IMR-90 (cell line): ENCODE results near the gene ATXN1. TPM values are rescaled to one million over a fixed set of nuclear protein-coding genes. Genes with fewer than 3 reads are reported as not detected.

Experiments
- ATAC-seq: fragments of 200-7000 bp; cut with Tn5 transposase; 2 replicates; pipeline ENCODE4 v1.9.1; 2020; ENCODE audit warnings: low read depth, mild to moderate bottlenecking, moderate library complexity
- BruUV-seq: library from RNA; stranded (reverse); fragments of 400-500 nt; replicated peaks from 2 replicates; lab custom pipeline; 2021; lab: Mats Ljungman, UMichigan
- CTCF ChIA-PET: fragments of 300-600 bp; formaldehyde crosslinking; extraction: SDS; loops from one replicate; lab custom pipeline; 2021; ENCODE audit warnings: antibody characterized with exemption; lab: Yijun Ruan, JAX
- POLR2A ChIA-PET: fragments of 300-600 bp; sonication (Branson Sonifier 250); formaldehyde crosslinking; loops from one replicate; lab custom pipeline; 2022; ENCODE audit warnings: antibody characterized with exemption; ENCODE audit not compliant: unreplicated experiment; lab: Charles Lee
- DNase-seq: peaks from one replicate; pipeline ENCODE4 v3.0.0; 2013
- H2AFZ ChIP-seq: replicated peaks from 2 replicates; pipeline ENCODE3; 2013; ENCODE audit warnings: low read length, mild to moderate bottlenecking; ENCODE audit not compliant: poor library complexity
- H2AK5ac ChIP-seq: 2 replicates; pipeline ENCODE4 v1.6.1; 2013; ENCODE audit warnings: low read depth, low read length, inconsistent platforms
- H2AK9ac ChIP-seq: replicated peaks from 2 replicates; pipeline ENCODE3; 2013; ENCODE audit warnings: mild to moderate bottlenecking, low read depth, low read length, moderate library complexity; ENCODE audit not compliant: poor library complexity
- H2BK120ac ChIP-seq: 2 replicates; pipeline ENCODE4 v1.6.1; 2013; ENCODE audit warnings: low read depth, low read length, inconsistent platforms
- H2BK15ac ChIP-seq: 3 replicates; pipeline ENCODE4 v1.6.1; 2013; ENCODE audit warnings: low read depth, low read length, inconsistent platforms
- H2BK20ac ChIP-seq: 2 replicates; pipeline ENCODE4 v1.6.1; 2013; ENCODE audit warnings: low read depth, mild to moderate bottlenecking, inconsistent platforms, low read length, moderate library complexity
- H2BK5ac ChIP-seq: 2 replicates; pipeline ENCODE4 v1.6.1; 2013; ENCODE audit warnings: mild to moderate bottlenecking, low read depth, low read length, inconsistent platforms; ENCODE audit not compliant: poor library complexity, severe bottlenecking
- H3K14ac ChIP-seq: replicated peaks from 2 replicates; pipeline ENCODE4 v1.6.1; 2013; ENCODE audit warnings: low read depth, low read length, inconsistent platforms
- H3K18ac ChIP-seq: 2 replicates; pipeline ENCODE4 v1.6.1; 2013; ENCODE audit warnings: low read depth, low read length, control low read depth
- H3K23ac ChIP-seq: 2 replicates; pipeline ENCODE4 v1.6.1; 2013; ENCODE audit warnings: low read depth, low read length, inconsistent platforms
- H3K27ac ChIP-seq: 2 replicates; pipeline ENCODE4 v1.5.1; 2013; ENCODE audit warnings: mild to moderate bottlenecking, control low read depth, low read length; ENCODE audit not compliant: insufficient read depth
- H3K27me3 ChIP-seq: 2 replicates; pipeline ENCODE4 v1.6.1; 2013; ENCODE audit warnings: low read length; ENCODE audit not compliant: control insufficient read depth, insufficient read depth
- H3K36me3 ChIP-seq: 2 replicates; pipeline ENCODE4 v1.6.1; 2013; ENCODE audit warnings: low read length, mixed read lengths; ENCODE audit not compliant: control insufficient read depth, insufficient read depth
- H3K4ac ChIP-seq: 2 replicates; pipeline ENCODE4 v1.6.1; 2013; ENCODE audit warnings: low read depth, low read length, inconsistent platforms
- H3K4me1 ChIP-seq: 2 replicates; pipeline ENCODE4 v1.6.1; 2013; ENCODE audit warnings: low read length, mixed read lengths; ENCODE audit not compliant: control insufficient read depth, insufficient read depth
- H3K4me2 ChIP-seq: 2 replicates; pipeline ENCODE4 v1.6.1; 2013; ENCODE audit warnings: low read depth, mild to moderate bottlenecking, control low read depth, low read length, moderate library complexity
- H3K4me3 ChIP-seq: 2 replicates; pipeline ENCODE4 v1.5.1; 2013; ENCODE audit warnings: low read depth, mild to moderate bottlenecking, control low read depth, low read length, moderate library complexity; ENCODE audit not compliant: insufficient read depth
- H3K56ac ChIP-seq: 2 replicates; pipeline ENCODE4 v1.6.1; 2013; ENCODE audit warnings: low read length, inconsistent platforms; ENCODE audit not compliant: insufficient read depth; ENCODE audit errors: extremely low read depth
- H3K79me1 ChIP-seq, 2 experiments: 2 replicates each; pipeline ENCODE4 v1.6.1; 2013; ENCODE audit warnings: low read length in 2 of 2, inconsistent platforms in 1 of 2, low read depth in 1 of 2
- H3K9ac ChIP-seq: 2 replicates; pipeline ENCODE4 v1.6.1; 2013; ENCODE audit warnings: low read depth, low read length, control low read depth
- H3K9me1 ChIP-seq: 2 replicates; pipeline ENCODE4 v1.6.1; 2013; ENCODE audit warnings: low read length, inconsistent platforms; ENCODE audit not compliant: insufficient read depth
- H3K9me3 ChIP-seq: 2 replicates; pipeline ENCODE4 v1.6.1; 2013; ENCODE audit warnings: low read length; ENCODE audit not compliant: control insufficient read depth, insufficient read depth
- H4K20me1 ChIP-seq: 2 replicates; pipeline ENCODE4 v1.6.1; 2013; ENCODE audit warnings: low read length, inconsistent platforms; ENCODE audit not compliant: insufficient read depth
- H4K5ac ChIP-seq: 2 replicates; pipeline ENCODE4 v1.6.1; 2013; ENCODE audit warnings: mild to moderate bottlenecking, low read depth, low read length, control low read depth
- H4K8ac ChIP-seq, 2 experiments: 2 replicates each; pipeline ENCODE4 v1.6.1; 2013; ENCODE audit warnings: low read depth in 2 of 2, low read length in 2 of 2, control low read depth in 1 of 2, inconsistent platforms in 1 of 2
- H4K91ac ChIP-seq: 2 replicates; pipeline ENCODE4 v1.6.1; 2013; ENCODE audit warnings: low read depth, low read length, inconsistent platforms; ENCODE audit not compliant: insufficient read depth
- BHLHE40 ChIP-seq: fragments of 150-350 bp; IDR thresholded peaks from 2 replicates; pipeline ENCODE4 v1.6.1; 2016; ENCODE audit warnings: mild to moderate bottlenecking, low read depth, low read length
- CEBPB ChIP-seq: IDR thresholded peaks from 2 replicates; pipeline ENCODE4 v1.6.1; 2012; ENCODE audit warnings: low read depth, low read length, improper control_type of control experiment
- CHD1 ChIP-seq: IDR thresholded peaks from 2 replicates; pipeline ENCODE4 v1.6.1; 2012; ENCODE audit warnings: low read depth, low read length, improper control_type of control experiment
- CTCF ChIP-seq: conservative IDR thresholded peaks from 2 replicates; pipeline ENCODE4 v1.5.1; 2012; ENCODE audit warnings: mild to moderate bottlenecking, low read depth, low read length, improper control_type of control experiment
- ELK1 ChIP-seq: fragments of 150-350 bp; IDR thresholded peaks from 2 replicates; pipeline ENCODE4 v1.6.1; 2016; ENCODE audit warnings: low read depth, mild to moderate bottlenecking, low read length, moderate library complexity, borderline replicate concordance
- FOS ChIP-seq: fragments of 150-350 bp; IDR thresholded peaks from 2 replicates; pipeline ENCODE4 v1.6.1; 2016; ENCODE audit warnings: low read depth, low read length
- MAFK ChIP-seq: IDR thresholded peaks from 2 replicates; pipeline ENCODE4 v1.6.1; 2012; ENCODE audit warnings: low read depth, low read length, improper control_type of control experiment
- MAZ ChIP-seq: IDR thresholded peaks from 2 replicates; pipeline ENCODE4 v1.6.1; 2012; ENCODE audit warnings: low read depth, mild to moderate bottlenecking, low read length, improper control_type of control experiment, moderate library complexity, borderline replicate concordance
- MXI1 ChIP-seq: IDR thresholded peaks from 2 replicates; pipeline ENCODE4 v1.6.1; 2012; ENCODE audit warnings: low read depth, mild to moderate bottlenecking, low read length, moderate library complexity, borderline replicate concordance
- NFE2L2 ChIP-seq: fragments of 150-350 bp; IDR thresholded peaks from 2 replicates; pipeline ENCODE4 v1.6.1; 2016; ENCODE audit warnings: low read depth, mild to moderate bottlenecking, low read length
- POLR2A ChIP-seq: IDR thresholded peaks from 2 replicates; pipeline ENCODE4 v1.6.1; 2012; ENCODE audit warnings: mild to moderate bottlenecking, low read depth, low read length
- RAD21 ChIP-seq: IDR thresholded peaks from 2 replicates; pipeline ENCODE4 v1.6.1; 2012; ENCODE audit warnings: low read length, improper control_type of control experiment
- RCOR1 ChIP-seq: IDR thresholded peaks from 2 replicates; pipeline ENCODE4 v1.6.1; 2012; ENCODE audit warnings: mild to moderate bottlenecking, low read length, improper control_type of control experiment; ENCODE audit not compliant: insufficient replicate concordance
- RFX5 ChIP-seq: IDR thresholded peaks from 2 replicates; pipeline ENCODE4 v1.8.0; 2012; ENCODE audit warnings: low read depth, mild to moderate bottlenecking, low read length, moderate library complexity
- SMC3 ChIP-seq: fragments of 150-350 bp; IDR thresholded peaks from 2 replicates; pipeline ENCODE4 v1.6.1; 2016; ENCODE audit warnings: low read depth, mild to moderate bottlenecking, antibody characterized with exemption, low read length, moderate library complexity
- USF2 ChIP-seq: fragments of 150-350 bp; IDR thresholded peaks from 2 replicates; pipeline ENCODE4 v1.6.1; 2017; ENCODE audit warnings: mild to moderate bottlenecking, antibody characterized with exemption, low read length, low read depth
- WGBS, 2 experiments: methylation state at CpG; one replicate each; pipeline versions ENCODE4 v1.1.5 to v1.1.7; 2013; ENCODE audit warnings: missing lambda C conversion rate in 2 of 2; ENCODE audit not compliant: insufficient read length in 1 of 2; ENCODE audit errors: extremely low coverage in 2 of 2; 5-methylcytosine and 5-hydroxymethylcytosine counted together
- dilution Hi-C: fragments of 300-500 bp; cut with HindIII; formaldehyde crosslinking; loops from one replicate; pipeline ENCODE4 v1.14.3; 2018; ENCODE audit warnings: low sequenced_read_pairs; ENCODE audit not compliant: unreplicated experiment
- in situ Hi-C: fragments of 300-500 bp; cut with MboI; formaldehyde crosslinking; loops from 3 replicates; pipeline ENCODE4 v1.14.3; 2019; ENCODE audit warnings: low sequenced_read_pairs, inconsistent platforms, mixed read lengths
- intact Hi-C: fragments of 100-400 bp; cut with micrococcal nuclease; formaldehyde crosslinking; loops from 2 replicates; pipeline ENCODE4 v1.10.0; 2022
- polyA plus RNA-seq, 3 experiments: library from polyadenylated mRNA; depleted of rRNA; stranded (reverse); fragments of >200 nt; gene quantifications; 2 replicates each; pipeline ENCODE4 v1.2.3, GENCODE V29; 2012; ENCODE audit warnings: low replicate concordance in 1 of 3
- total RNA-seq: library from RNA; depleted of rRNA; stranded (reverse); fragments of >200 nt; gene quantifications from 2 replicates; pipeline ENCODE4 v1.2.3, GENCODE V29; 2012

Gene ATXN1
- total and polyA plus RNA-seq, 2 of the 4 experiments (the other 2 are of a cell fraction) = 7.3 to 11.1 TPM

- H3K14ac ChIP-seq = no peak overlapping the region
- no peak overlapping the region for H3K23ac ChIP-seq
- dilution Hi-C loops (no loop called here), intact Hi-C loops (no loop called here), in situ Hi-C loops (no loop called here)
- no peak overlapping the region for H2AFZ ChIP-seq
- H4K91ac ChIP-seq = no peak overlapping the region
- CTCF ChIA-PET = no interaction called here
- POLR2A ChIA-PET = no interaction called here
- H4K5ac ChIP-seq = no peak overlapping the region
- H3K4me3 ChIP-seq = no peak overlapping the region
- no peak overlapping the region for H3K4me2 ChIP-seq
- H3K4me1 ChIP-seq = peaks cover 10% of the 10 kb centered on the region
- H3K9me3 ChIP-seq = no peaks in the 10 kb centered on the region
- H3K9me1 ChIP-seq = peaks cover 7% of the 10 kb centered on the region
- DNase-seq = no peak
- H3K27ac ChIP-seq = no peak overlapping the region
- no peak overlapping the region for H3K9ac ChIP-seq
- no peak overlapping the region for H2BK5ac ChIP-seq
- no peak overlapping the region for H4K8ac ChIP-seq
- H2BK15ac ChIP-seq = no peak overlapping the region
- WGBS, 2 experiments = no CpG with 5 or more reads among the region's 2 CpGs
- peaks cover 10% of the 10 kb centered on the region for H3K36me3 ChIP-seq
- BruUV-seq = no TSS peak
- ATAC-seq = no peak
- H3K79me1 ChIP-seq = peaks cover 37 to 38% of the 10 kb centered on the region in 2 experiments
- H2BK120ac ChIP-seq = no peak overlapping the region
- no peaks in the 10 kb centered on the region for H3K27me3 ChIP-seq
- H3K4ac ChIP-seq = no peak overlapping the region
- no peak overlapping the region for H2BK20ac ChIP-seq
- H3K56ac ChIP-seq = no peak overlapping the region
- no peak for TF ChIP-seq SMC3
- TF ChIP-seq BHLHE40 = no peak
- no peak for TF ChIP-seq CTCF
- no peak for TF ChIP-seq FOS
- TF ChIP-seq NFE2L2 = no peak
- TF ChIP-seq RFX5 = no peak
- TF ChIP-seq ELK1 = no peak
- TF ChIP-seq USF2 = no peak
- TF ChIP-seq MAZ = no peak
- TF ChIP-seq MXI1 = no peak
- TF ChIP-seq RAD21 = no peak
- no peak for TF ChIP-seq RCOR1
- TF ChIP-seq POLR2A = no peak
- no peak for TF ChIP-seq MAFK
- TF ChIP-seq CEBPB = no peak
- TF ChIP-seq CHD1 = no peak
- H2AK9ac ChIP-seq = no peak overlapping the region
- no peak overlapping the region for H2AK5ac ChIP-seq
- no peak overlapping the region for H3K18ac ChIP-seq
- H4K20me1 ChIP-seq = peaks cover 4% of the 10 kb centered on the region
These were observed 26.2 kb downstream of the ATXN1 start for GRCh38 chr6:16735014-16735413.
